NB4 (cell line): ENCODE results near the gene CBX4.

ENCODE experiments used
- MYC ChIP-seq: IDR thresholded peaks from 2 replicates; pipeline ENCODE4 v1.6.1; 2011; ENCODE audit warnings: low read depth, low read length
- POLR2A ChIP-seq: IDR thresholded peaks from 2 replicates; pipeline ENCODE4 v1.6.1; 2011; ENCODE audit warnings: mild to moderate bottlenecking; ENCODE audit not compliant: insufficient read length; ENCODE audit errors: extremely low read depth
- TF ChIP-seq, protein P1 (sequence below): IDR thresholded peaks from one replicate; pipeline ENCODE4 v1.5.1; 2012; ENCODE audit warnings: low read depth, low read length

DNA sequence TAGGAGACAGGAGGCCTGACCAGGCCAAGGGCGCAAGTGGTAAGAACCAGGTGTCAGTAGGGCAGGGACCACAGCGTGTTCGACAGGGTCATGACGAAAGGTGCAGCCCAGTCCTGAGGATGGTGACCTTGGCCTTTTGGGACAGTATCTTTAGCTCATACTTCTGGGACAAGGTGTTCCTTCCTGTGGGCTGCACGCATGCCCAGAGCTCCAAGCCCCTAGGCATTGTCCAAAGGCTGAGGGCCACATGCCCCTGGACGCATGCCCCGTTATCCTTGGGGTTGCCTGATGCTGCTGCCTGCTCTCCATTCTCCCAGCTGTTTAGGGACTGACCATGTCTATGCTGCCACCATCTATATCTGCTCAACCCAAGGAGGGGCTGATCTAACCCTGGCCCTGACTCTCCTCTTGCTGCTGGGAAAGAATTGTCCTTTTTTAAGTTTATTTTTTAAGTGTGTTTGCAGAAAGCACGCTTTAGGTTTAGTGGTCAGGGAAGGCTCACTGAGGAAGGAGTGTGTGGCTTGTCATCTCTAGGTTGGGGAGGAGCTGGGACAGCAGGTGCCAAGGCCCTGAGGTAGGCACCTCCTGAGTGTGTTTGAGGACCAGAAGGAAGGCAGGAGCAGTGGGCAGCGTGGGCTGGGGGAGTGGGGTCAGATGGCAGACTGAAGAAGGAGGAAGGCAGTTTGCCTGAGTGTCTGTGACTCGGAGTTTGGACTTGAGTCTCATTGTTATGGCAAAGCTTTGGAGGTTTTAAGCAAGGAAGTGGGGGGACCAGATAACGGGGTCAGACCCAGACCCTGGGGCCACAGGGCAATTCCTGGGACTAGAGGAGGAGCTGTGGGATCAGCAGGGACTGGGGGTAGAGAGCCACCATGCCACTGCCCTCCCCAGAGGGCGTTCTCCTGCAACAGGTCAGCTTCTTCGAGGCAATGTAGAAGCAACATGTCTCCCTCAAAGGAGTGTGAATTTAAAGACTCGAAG is 15.1 kb upstream of the CBX4 start:
- TF ChIP-seq, protein P1, sequence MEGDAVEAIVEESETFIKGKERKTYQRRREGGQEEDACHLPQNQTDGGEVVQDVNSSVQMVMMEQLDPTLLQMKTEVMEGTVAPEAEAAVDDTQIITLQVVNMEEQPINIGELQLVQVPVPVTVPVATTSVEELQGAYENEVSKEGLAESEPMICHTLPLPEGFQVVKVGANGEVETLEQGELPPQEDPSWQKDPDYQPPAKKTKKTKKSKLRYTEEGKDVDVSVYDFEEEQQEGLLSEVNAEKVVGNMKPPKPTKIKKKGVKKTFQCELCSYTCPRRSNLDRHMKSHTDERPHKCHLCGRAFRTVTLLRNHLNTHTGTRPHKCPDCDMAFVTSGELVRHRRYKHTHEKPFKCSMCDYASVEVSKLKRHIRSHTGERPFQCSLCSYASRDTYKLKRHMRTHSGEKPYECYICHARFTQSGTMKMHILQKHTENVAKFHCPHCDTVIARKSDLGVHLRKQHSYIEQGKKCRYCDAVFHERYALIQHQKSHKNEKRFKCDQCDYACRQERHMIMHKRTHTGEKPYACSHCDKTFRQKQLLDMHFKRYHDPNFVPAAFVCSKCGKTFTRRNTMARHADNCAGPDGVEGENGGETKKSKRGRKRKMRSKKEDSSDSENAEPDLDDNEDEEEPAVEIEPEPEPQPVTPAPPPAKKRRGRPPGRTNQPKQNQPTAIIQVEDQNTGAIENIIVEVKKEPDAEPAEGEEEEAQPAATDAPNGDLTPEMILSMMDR = no peak
- no peak for TF ChIP-seq MYC
- no peak for TF ChIP-seq POLR2A
